Liver (tissue), 9 donors: ENCODE results near the gene SMPD3. TPM values are rescaled to one million over a fixed set of nuclear protein-coding genes. Genes with fewer than 3 reads are reported as not detected.

Source experiments
- DNase-seq: peaks from one replicate; pipeline ENCODE4 v3.0.0-alpha.2; 2017; ENCODE audit warnings: low spot score
- H3K27ac ChIP-seq, 2 donors: one replicate each; pipeline ENCODE4 v1.7.0; 2013; ENCODE audit warnings: inconsistent platforms in 2 of 2, low read length in 2 of 2, control low read depth in 1 of 2, low read depth in 1 of 2, mild to moderate bottlenecking in 1 of 2
- H3K27me3 ChIP-seq, 4 donors: one replicate each; pipeline versions ENCODE4 v1.6.1 to v1.7.0; 2013; ENCODE audit warnings: low read length in 3 of 4, inconsistent platforms in 1 of 4, mild to moderate bottlenecking in 1 of 4, moderate library complexity in 1 of 4; ENCODE audit not compliant: control insufficient read depth in 4 of 4, insufficient read depth in 4 of 4
- H3K36me3 ChIP-seq, 4 donors: one replicate each; pipeline versions ENCODE4 v1.6.1 to v1.7.0; 2013; ENCODE audit warnings: low read length in 3 of 4, mild to moderate bottlenecking in 3 of 4, low read depth in 1 of 4, moderate library complexity in 1 of 4; ENCODE audit not compliant: control insufficient read depth in 4 of 4, insufficient read depth in 3 of 4
- H3K4me1 ChIP-seq, 4 donors: one replicate each; pipeline versions ENCODE4 v1.6.1 to v1.7.0; 2013; ENCODE audit warnings: low read length in 3 of 4, mild to moderate bottlenecking in 3 of 4, moderate library complexity in 1 of 4; ENCODE audit not compliant: control insufficient read depth in 4 of 4, insufficient read depth in 4 of 4
- H3K4me3 ChIP-seq, 3 donors: one replicate each; pipeline versions ENCODE4 v1.6.1 to v1.7.0; 2013; ENCODE audit warnings: low read length in 3 of 3, control low read depth in 1 of 3, low read depth in 1 of 3, mild to moderate bottlenecking in 1 of 3
- H3K9ac ChIP-seq, 2 donors: one replicate each; pipeline ENCODE4 v1.7.0; 2013; ENCODE audit warnings: low read length in 2 of 2, mild to moderate bottlenecking in 2 of 2, moderate library complexity in 2 of 2, control low read depth in 1 of 2, low read depth in 1 of 2
- H3K9me3 ChIP-seq, 4 donors: one replicate each; pipeline versions ENCODE4 v1.6.1 to v1.7.0; 2013; ENCODE audit warnings: low read length in 3 of 4; ENCODE audit not compliant: control insufficient read depth in 4 of 4
- EGR1 ChIP-seq, 2 donors: IDR thresholded peaks; 2 replicates each; pipeline ENCODE4 v1.6.1; 2016 to 2018; ENCODE audit warnings: antibody characterized with exemption in 2 of 2, low read depth in 2 of 2
- FOXA1 ChIP-seq: IDR thresholded peaks from 2 replicates; pipeline ENCODE4 v1.6.1; 2016; ENCODE audit warnings: antibody characterized with exemption
- FOXA2 ChIP-seq: IDR thresholded peaks from 2 replicates; pipeline ENCODE4 v1.6.1; 2016; ENCODE audit warnings: antibody characterized with exemption
- GABPA ChIP-seq, 2 donors: IDR thresholded peaks in 1 of 2; conservative IDR thresholded peaks in 1 of 2; 2 replicates each; pipeline ENCODE4 v1.6.1; 2016; ENCODE audit warnings: antibody characterized with exemption in 2 of 2, mild to moderate bottlenecking in 1 of 2, moderate library complexity in 1 of 2
- HNF4A ChIP-seq, 2 donors: conservative IDR thresholded peaks; 2 replicates each; pipeline ENCODE4 v1.6.1; 2016; ENCODE audit warnings: antibody characterized with exemption in 2 of 2, mild to moderate bottlenecking in 2 of 2
- HNF4G ChIP-seq: IDR thresholded peaks from 2 replicates; pipeline ENCODE4 v1.6.1; 2016; ENCODE audit warnings: antibody characterized with exemption
- JUND ChIP-seq, 2 donors: IDR thresholded peaks; 2 replicates each; pipeline ENCODE4 v1.6.1; 2016; ENCODE audit warnings: antibody characterized with exemption in 2 of 2
- NR2F2 ChIP-seq: IDR thresholded peaks from 2 replicates; pipeline ENCODE4 v1.6.1; 2016; ENCODE audit warnings: antibody characterized with exemption
- RAD21 ChIP-seq, 2 donors: IDR thresholded peaks; 2 replicates each; pipeline ENCODE4 v1.6.1; 2016; ENCODE audit warnings: antibody characterized with exemption in 2 of 2, mild to moderate bottlenecking in 2 of 2
- RXRA ChIP-seq, 2 donors: IDR thresholded peaks; 2 replicates each; pipeline ENCODE4 v1.6.1; 2017 to 2018; ENCODE audit warnings: antibody characterized with exemption in 2 of 2, mild to moderate bottlenecking in 1 of 2
- SP1 ChIP-seq: IDR thresholded peaks from 2 replicates; pipeline ENCODE4 v1.6.1; 2018; ENCODE audit warnings: antibody characterized with exemption, mild to moderate bottlenecking
- TAF1 ChIP-seq: conservative IDR thresholded peaks from 2 replicates; pipeline ENCODE4 v1.6.1; 2016; ENCODE audit warnings: antibody characterized with exemption, mild to moderate bottlenecking
- YY1 ChIP-seq: IDR thresholded peaks from 2 replicates; pipeline ENCODE4 v1.6.1; 2016; ENCODE audit warnings: antibody characterized with exemption, mild to moderate bottlenecking
- WGBS: extraction: QIAGEN DNeasy Blood & Tissue Kit; methylation state at CpG from one replicate; pipeline ENCODE4 v1.1.7; 2013; 5-methylcytosine and 5-hydroxymethylcytosine counted together
- polyA plus RNA-seq, 2 donors: library from polyadenylated mRNA; stranded (reverse) in 1 of 2; unstranded in 1 of 2; fragments of 200-250 nt in 1 of 2; fragments of >200 nt in 1 of 2; fragmentation: Nextera tagmentation in 1 of 2; extraction: Ambion mirVana in 1 of 2; gene quantifications; one replicate each; pipeline versions ENCODE4 v1.2.1 to v1.2.3, GENCODE V29; 2013 to 2015
- total RNA-seq, 2 donors: library from RNA; depleted of rRNA; stranded (reverse); fragments of >200 nt; gene quantifications; one replicate each; pipeline ENCODE4 v1.2.3, GENCODE V29; 2014
- TF ChIP-seq, protein P1 (sequence below): IDR thresholded peaks from 2 replicates; pipeline ENCODE4 v1.6.1; 2016; ENCODE audit warnings: antibody characterized with exemption, mild to moderate bottlenecking
- TF ChIP-seq, protein P2 (sequence below): IDR thresholded peaks from 2 replicates; pipeline ENCODE4 v1.6.1; 2016; ENCODE audit warnings: antibody characterized with exemption
- TF ChIP-seq, protein P3 (sequence below): IDR thresholded peaks from 2 replicates; pipeline ENCODE4 v1.6.1; 2016; ENCODE audit warnings: antibody characterized with exemption
- TF ChIP-seq, protein P4 (sequence below): IDR thresholded peaks from 2 replicates; pipeline ENCODE4 v1.6.1; 2016; ENCODE audit warnings: antibody characterized with exemption
- donor health status: healthy.
- donor health status: healthy.
- donor health status: healthy.
- donor health status: healthy.
- donor health status: healthy.

The SMPD3 gene
- total and polyA plus RNA-seq, 4 donors, result 0.33 to 10.6 (median 2.7) TPM

DNA sequence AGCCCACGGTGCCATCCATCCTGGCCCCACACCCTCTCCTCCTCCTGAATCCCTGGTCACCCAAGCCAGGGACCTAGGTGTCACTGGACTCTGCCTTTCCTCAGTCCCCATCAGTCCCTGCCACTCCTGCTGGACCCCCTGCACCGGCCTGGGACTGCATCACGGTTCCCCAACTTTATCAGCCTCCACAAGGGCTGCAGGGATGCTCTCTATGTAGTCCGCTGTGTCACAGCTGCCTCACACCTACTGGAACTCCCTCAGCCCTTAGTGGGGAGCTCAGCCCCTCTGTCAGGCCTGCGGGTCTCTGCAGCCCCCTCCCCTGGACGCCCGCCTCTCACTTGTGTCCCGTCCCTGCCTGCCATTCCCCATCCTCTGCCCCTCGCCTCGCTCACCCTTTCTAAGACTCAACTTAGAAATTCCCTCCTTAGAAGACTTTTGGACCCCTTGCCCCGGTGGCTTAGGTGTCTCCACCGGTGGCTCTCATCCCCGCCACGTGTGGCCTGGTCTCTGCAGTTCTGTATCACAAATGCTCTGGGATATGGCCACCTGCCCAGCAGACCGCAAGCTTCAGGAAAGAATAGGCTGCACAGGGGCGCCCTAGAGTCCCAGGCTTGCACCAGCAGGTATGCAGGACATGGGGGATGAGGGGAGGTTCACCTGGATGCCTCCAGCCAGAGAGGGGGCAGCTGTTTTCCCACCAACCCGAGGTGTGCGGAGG, 74.6 kb downstream of the SMPD3 start:
- H3K36me3 ChIP-seq, result no peaks in the 10 kb centered on the region
- no peak overlapping the region for H3K9ac ChIP-seq
- H3K27me3 ChIP-seq, result no peaks in the 10 kb centered on the region
- TF ChIP-seq FOXA1, result no peak
- no peak for TF ChIP-seq TAF1
- TF ChIP-seq HNF4G, result no peak
- TF ChIP-seq RAD21 (IDR thresholded peaks at IDR 0.05), result no peak
- WGBS, result 89% methylated on average over 18 of the region's 18 CpGs
- H3K9me3 ChIP-seq, result no peaks in the 10 kb centered on the region
- H3K27ac ChIP-seq, result no peak overlapping the region
- no peak overlapping the region for H3K4me3 ChIP-seq
- DNase-seq, result no peak
- no peaks in the 10 kb centered on the region for H3K4me1 ChIP-seq

DNA sequence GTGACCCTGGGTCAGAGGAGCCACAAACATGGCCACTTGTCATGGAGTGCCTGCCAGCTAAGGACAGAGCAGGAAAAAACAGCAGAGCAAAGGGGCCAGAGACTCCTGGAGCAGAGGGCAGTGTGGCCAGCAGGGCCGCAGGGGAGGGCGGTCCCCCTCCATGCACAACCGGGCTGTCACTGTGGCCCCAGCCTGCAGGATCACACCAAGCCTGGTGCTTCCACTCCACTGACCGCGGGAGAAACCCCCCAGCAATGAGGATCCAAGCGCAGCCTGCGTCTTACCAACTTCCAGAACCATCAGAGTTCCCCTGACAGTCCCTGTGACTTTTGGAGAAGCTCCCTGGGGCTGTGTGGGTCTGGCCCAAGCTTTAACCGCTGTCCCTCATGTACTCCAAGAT, 75.5 kb downstream of the SMPD3 start:
- DNase-seq, result no peak
- TF ChIP-seq HNF4G, result no peak
- no peak for TF ChIP-seq GABPA (IDR thresholded peaks at IDR 0.05 in 1 of 2, conservative IDR thresholded peaks at IDR 0.05 in 1 of 2)
- TF ChIP-seq HNF4A (conservative IDR thresholded peaks at IDR 0.05), result no peak
- TF ChIP-seq, protein P1, sequence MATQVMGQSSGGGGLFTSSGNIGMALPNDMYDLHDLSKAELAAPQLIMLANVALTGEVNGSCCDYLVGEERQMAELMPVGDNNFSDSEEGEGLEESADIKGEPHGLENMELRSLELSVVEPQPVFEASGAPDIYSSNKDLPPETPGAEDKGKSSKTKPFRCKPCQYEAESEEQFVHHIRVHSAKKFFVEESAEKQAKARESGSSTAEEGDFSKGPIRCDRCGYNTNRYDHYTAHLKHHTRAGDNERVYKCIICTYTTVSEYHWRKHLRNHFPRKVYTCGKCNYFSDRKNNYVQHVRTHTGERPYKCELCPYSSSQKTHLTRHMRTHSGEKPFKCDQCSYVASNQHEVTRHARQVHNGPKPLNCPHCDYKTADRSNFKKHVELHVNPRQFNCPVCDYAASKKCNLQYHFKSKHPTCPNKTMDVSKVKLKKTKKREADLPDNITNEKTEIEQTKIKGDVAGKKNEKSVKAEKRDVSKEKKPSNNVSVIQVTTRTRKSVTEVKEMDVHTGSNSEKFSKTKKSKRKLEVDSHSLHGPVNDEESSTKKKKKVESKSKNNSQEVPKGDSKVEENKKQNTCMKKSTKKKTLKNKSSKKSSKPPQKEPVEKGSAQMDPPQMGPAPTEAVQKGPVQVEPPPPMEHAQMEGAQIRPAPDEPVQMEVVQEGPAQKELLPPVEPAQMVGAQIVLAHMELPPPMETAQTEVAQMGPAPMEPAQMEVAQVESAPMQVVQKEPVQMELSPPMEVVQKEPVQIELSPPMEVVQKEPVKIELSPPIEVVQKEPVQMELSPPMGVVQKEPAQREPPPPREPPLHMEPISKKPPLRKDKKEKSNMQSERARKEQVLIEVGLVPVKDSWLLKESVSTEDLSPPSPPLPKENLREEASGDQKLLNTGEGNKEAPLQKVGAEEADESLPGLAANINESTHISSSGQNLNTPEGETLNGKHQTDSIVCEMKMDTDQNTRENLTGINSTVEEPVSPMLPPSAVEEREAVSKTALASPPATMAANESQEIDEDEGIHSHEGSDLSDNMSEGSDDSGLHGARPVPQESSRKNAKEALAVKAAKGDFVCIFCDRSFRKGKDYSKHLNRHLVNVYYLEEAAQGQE, result no peak
- no peak for TF ChIP-seq JUND (IDR thresholded peaks at IDR 0.05)
- TF ChIP-seq, protein P2, sequence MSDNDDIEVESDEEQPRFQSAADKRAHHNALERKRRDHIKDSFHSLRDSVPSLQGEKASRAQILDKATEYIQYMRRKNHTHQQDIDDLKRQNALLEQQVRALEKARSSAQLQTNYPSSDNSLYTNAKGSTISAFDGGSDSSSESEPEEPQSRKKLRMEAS, result no peak
- TF ChIP-seq, protein P3, sequence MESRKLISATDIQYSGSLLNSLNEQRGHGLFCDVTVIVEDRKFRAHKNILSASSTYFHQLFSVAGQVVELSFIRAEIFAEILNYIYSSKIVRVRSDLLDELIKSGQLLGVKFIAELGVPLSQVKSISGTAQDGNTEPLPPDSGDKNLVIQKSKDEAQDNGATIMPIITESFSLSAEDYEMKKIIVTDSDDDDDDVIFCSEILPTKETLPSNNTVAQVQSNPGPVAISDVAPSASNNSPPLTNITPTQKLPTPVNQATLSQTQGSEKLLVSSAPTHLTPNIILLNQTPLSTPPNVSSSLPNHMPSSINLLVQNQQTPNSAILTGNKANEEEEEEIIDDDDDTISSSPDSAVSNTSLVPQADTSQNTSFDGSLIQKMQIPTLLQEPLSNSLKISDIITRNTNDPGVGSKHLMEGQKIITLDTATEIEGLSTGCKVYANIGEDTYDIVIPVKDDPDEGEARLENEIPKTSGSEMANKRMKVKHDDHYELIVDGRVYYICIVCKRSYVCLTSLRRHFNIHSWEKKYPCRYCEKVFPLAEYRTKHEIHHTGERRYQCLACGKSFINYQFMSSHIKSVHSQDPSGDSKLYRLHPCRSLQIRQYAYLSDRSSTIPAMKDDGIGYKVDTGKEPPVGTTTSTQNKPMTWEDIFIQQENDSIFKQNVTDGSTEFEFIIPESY, result no peak
- no peak for TF ChIP-seq NR2F2
- TF ChIP-seq FOXA2, result no peak
- TF ChIP-seq, protein P4, sequence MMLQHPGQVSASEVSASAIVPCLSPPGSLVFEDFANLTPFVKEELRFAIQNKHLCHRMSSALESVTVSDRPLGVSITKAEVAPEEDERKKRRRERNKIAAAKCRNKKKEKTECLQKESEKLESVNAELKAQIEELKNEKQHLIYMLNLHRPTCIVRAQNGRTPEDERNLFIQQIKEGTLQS, result no peak
- TF ChIP-seq SP1, result no peak
- no peak for TF ChIP-seq EGR1 (IDR thresholded peaks at IDR 0.05; ENCODE audit: low read depth in 2 of 2)
- TF ChIP-seq YY1, result no peak
- no peak for TF ChIP-seq RXRA (IDR thresholded peaks at IDR 0.05)
- no peak for TF ChIP-seq RAD21 (IDR thresholded peaks at IDR 0.05)
- TF ChIP-seq FOXA1, result no peak
- Histone ChIP-seq H3K4me3 (no peak overlapping the region), H3K27me3 (no peaks in the 10 kb centered on the region), H3K9me3 (no peaks in the 10 kb centered on the region), H3K4me1 (peaks cover 0 to 2% (median 0%) of the 10 kb centered on the region in 4 donors), H3K27ac (no peak overlapping the region), H3K9ac (no peak overlapping the region), H3K36me3 (no peaks in the 10 kb centered on the region)
- 93% methylated on average over 8 of the region's 8 CpGs for WGBS
